ENCODE data around the gene ARHGAP32. TPM values are rescaled to one million over a fixed set of nuclear protein-coding genes. Genes with fewer than 3 reads are reported as not detected.

ARHGAP32 gene
- total RNA-seq, 1 experiment from 2014 or later, result 54.0 TPM

- Histone ChIP-seq H3K36me3 (ENCODE audit: control insufficient read depth, insufficient read depth, low read length) (no peaks in the 10 kb centered on the region), H3K27me3 (replicated peaks; ENCODE audit: control insufficient read depth, insufficient read depth, low read length) (peaks cover 2% of the 10 kb centered on the region; the same call in 1 of the 2 replicates), H3K9me3 (no peaks in the 10 kb centered on the region), H3K4me3 (ENCODE audit: low read depth, low read length) (no peak overlapping the region), H3K4me1 (no peaks in the 10 kb centered on the region)
- Mint-ChIP-seq H3K36me3 (ENCODE audit: insufficient read depth, unreplicated experiment) (no peaks in the 10 kb centered on the region), H3K27me3 (ENCODE audit: insufficient read depth, unreplicated experiment) (peaks cover 21% of the 10 kb centered on the region), H3K9me3 (ENCODE audit: unreplicated experiment) (peaks cover 12% of the 10 kb centered on the region), H3K4me3 (ENCODE audit: unreplicated experiment) (no peak overlapping the region), H3K27ac (ENCODE audit: unreplicated experiment) (no peak overlapping the region), H3K4me1 (ENCODE audit: low read depth, unreplicated experiment) (no peaks in the 10 kb centered on the region)
- intact Hi-C loops (cut with micrococcal nuclease; ENCODE audit: unreplicated experiment), result no loop called here
- ChIA-PET POLR2A (no interaction called here), CTCF (no interaction called here)
- no peak for DNase-seq
- TF ChIP-seq CTCF (IDR thresholded peaks at IDR 0.05; ENCODE audit: insufficient read depth in 1 of 2, low read depth in 1 of 2, low read length in 1 of 2, severe bottlenecking in 1 of 2, unreplicated experiment in 1 of 2), result no peak
- BruUV-seq (replicated peaks), result no TSS peak
Observed at GRCh38 chr11:128916037-128916572, 276.0 kb downstream of the ARHGAP32 start.

GRCh38 chr11:128915149-128915521, 277.0 kb downstream of the ARHGAP32 start:
- Histone ChIP-seq H3K27me3 (replicated peaks; ENCODE audit: control insufficient read depth, insufficient read depth, low read length) (peaks cover 2% of the 10 kb centered on the region; the same call in 1 of the 2 replicates), H3K4me1 (no peaks in the 10 kb centered on the region), H3K36me3 (ENCODE audit: control insufficient read depth, insufficient read depth, low read length) (no peaks in the 10 kb centered on the region), H3K4me3 (ENCODE audit: low read depth, low read length) (no peak overlapping the region), H3K9me3 (no peaks in the 10 kb centered on the region)
- no peak for TF ChIP-seq CTCF (IDR thresholded peaks at IDR 0.05; ENCODE audit: insufficient read depth in 1 of 2, low read depth in 1 of 2, low read length in 1 of 2, severe bottlenecking in 1 of 2, unreplicated experiment in 1 of 2)
- peaks cover 14% of the 10 kb centered on the region for H3K27me3 Mint-ChIP-seq (ENCODE audit: insufficient read depth, unreplicated experiment)
- POLR2A ChIA-PET, result no interaction called here
- no peak overlapping the region for H3K4me3 Mint-ChIP-seq (ENCODE audit: unreplicated experiment)
- no peaks in the 10 kb centered on the region for H3K4me1 Mint-ChIP-seq (ENCODE audit: low read depth, unreplicated experiment)
- CTCF ChIA-PET, result interaction anchor here (0.6 to 1.3 kb wide), 2 partner anchors 16 to 41 kb away, joined by 3 read pairs; no protein-coding TSS in a partner anchor
- peaks cover 12% of the 10 kb centered on the region for H3K9me3 Mint-ChIP-seq (ENCODE audit: unreplicated experiment)
- no TSS peak for BruUV-seq (replicated peaks)
- DNase-seq, result no peak
- no peak overlapping the region for H3K27ac Mint-ChIP-seq (ENCODE audit: unreplicated experiment)
- intact Hi-C loops (cut with micrococcal nuclease; ENCODE audit: unreplicated experiment), result no loop called here
- H3K36me3 Mint-ChIP-seq (ENCODE audit: insufficient read depth, unreplicated experiment), result no peaks in the 10 kb centered on the region

Other genes starting within 250 kb of the ARHGAP32 start
- 0.11 TPM in 1 of 2 replicates, not detected in the other for gene TP53AIP1, start 249.5 kb downstream of the ARHGAP32 start, total RNA-seq (2022)
- 0.82 and 1.1 TPM in 2 replicates for gene BARX2, start 183.5 kb upstream of the ARHGAP32 start, total RNA-seq (2022)